HG03521 (cell line): ENCODE measurements around the gene PTPRM.

ENCODE experiments used
- ATAC-seq: cut with Tn5 transposase; IDR thresholded peaks from one replicate; pipeline ENCODE4 v1.9.1; 2021; ENCODE audit warnings: mild to moderate bottlenecking, moderate library complexity; ENCODE audit not compliant: unreplicated experiment

Gene PTPRM

GRCh38 chr18:7663366-7664312 is 96.5 kb downstream of the PTPRM start:
- ATAC-seq: no peak

GRCh38 chr18:7666195-7666776 is 99.2 kb downstream of the PTPRM start:
- no peak for ATAC-seq

- ATAC-seq: no peak
Measured at GRCh38 chr18:7668392-7668791, 101.3 kb downstream of the PTPRM start.

GRCh38 chr18:7669361-7669760 is 102.2 kb downstream of the PTPRM start:
- ATAC-seq: no peak

GRCh38 chr18:7671105-7671504 is 104.0 kb downstream of the PTPRM start:
- no peak for ATAC-seq

GRCh38 chr18:7676253-7676873 is 109.2 kb downstream of the PTPRM start:
- no peak for ATAC-seq

GRCh38 chr18:7677001-7677400 is 109.9 kb downstream of the PTPRM start:
- no peak for ATAC-seq

GRCh38 chr18:7677424-7677823 is 110.3 kb downstream of the PTPRM start:
- no peak for ATAC-seq

- ATAC-seq: no peak
Measured at GRCh38 chr18:7678389-7678788, 111.3 kb downstream of the PTPRM start.

GRCh38 chr18:7678801-7679200 is 111.7 kb downstream of the PTPRM start:
- ATAC-seq: no peak

GRCh38 chr18:7681298-7681697 is 114.2 kb downstream of the PTPRM start:
- no peak for ATAC-seq

- no peak for ATAC-seq
Measured at GRCh38 chr18:7682321-7682720, 115.2 kb downstream of the PTPRM start.

GRCh38 chr18:7683753-7684152 is 116.6 kb downstream of the PTPRM start:
- ATAC-seq: no peak

- ATAC-seq: no peak
Measured at GRCh38 chr18:7684357-7684756, 117.2 kb downstream of the PTPRM start.

- no peak for ATAC-seq
Measured at GRCh38 chr18:7684966-7685365, 117.8 kb downstream of the PTPRM start.

- no peak for ATAC-seq
Measured at GRCh38 chr18:7686278-7686677, 119.2 kb downstream of the PTPRM start.

GRCh38 chr18:7688580-7688979 is 121.5 kb downstream of the PTPRM start:
- no peak for ATAC-seq

GRCh38 chr18:7691206-7691605 is 124.1 kb downstream of the PTPRM start:
- ATAC-seq: no peak

- ATAC-seq: no peak
Measured at GRCh38 chr18:7696780-7697179, 129.7 kb downstream of the PTPRM start.

- no peak for ATAC-seq
Measured at GRCh38 chr18:7697306-7697705, 130.2 kb downstream of the PTPRM start.

GRCh38 chr18:7711495-7711894 is 144.4 kb downstream of the PTPRM start:
- ATAC-seq: no peak

GRCh38 chr18:7720395-7720794 is 153.3 kb downstream of the PTPRM start:
- ATAC-seq: no peak
